NCI-H2029 treated with DMSO at 0.1 percent for 48 hours (cell line): ENCODE results near the gene MIEN1.
A peak's percentile ranks its signal among the peaks of the same experiment; 100 is the strongest.
"Not testable (repeated sequence)": the region's sequence is repeated elsewhere in the genome, so short reads cannot be mapped to it uniquely, and the experiment has no call there.

Experiments
- DNase-seq: peaks from one replicate; lab custom pipeline; 2025; lab: John Stamatoyannopoulos, UW

The MIEN1 gene

DNA sequence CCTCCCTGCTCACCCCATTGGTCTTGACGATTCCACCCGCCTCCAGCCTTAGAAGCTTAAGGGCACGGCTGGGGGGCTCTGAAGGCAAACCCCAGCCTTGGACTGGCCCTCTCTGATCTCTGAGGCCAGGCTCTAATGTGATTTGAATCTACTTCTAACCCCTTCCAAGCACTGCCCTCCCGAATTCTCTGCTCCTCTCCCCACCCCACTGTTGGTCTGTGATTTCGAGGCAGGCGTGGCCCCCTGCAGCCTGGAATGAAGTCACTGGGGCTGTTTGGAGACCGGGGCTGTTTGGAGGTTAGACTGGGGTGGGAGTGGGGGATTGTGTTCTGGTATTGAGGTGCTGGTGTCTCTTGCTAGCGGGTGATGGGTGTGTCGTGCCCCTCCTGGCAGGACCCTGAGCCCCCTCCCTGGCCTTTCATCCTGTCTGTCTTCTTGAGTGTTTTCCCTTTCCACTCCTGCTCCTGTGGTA, 9.6 kb upstream of the MIEN1 start:
- DNase-seq, result no peak

DNA sequence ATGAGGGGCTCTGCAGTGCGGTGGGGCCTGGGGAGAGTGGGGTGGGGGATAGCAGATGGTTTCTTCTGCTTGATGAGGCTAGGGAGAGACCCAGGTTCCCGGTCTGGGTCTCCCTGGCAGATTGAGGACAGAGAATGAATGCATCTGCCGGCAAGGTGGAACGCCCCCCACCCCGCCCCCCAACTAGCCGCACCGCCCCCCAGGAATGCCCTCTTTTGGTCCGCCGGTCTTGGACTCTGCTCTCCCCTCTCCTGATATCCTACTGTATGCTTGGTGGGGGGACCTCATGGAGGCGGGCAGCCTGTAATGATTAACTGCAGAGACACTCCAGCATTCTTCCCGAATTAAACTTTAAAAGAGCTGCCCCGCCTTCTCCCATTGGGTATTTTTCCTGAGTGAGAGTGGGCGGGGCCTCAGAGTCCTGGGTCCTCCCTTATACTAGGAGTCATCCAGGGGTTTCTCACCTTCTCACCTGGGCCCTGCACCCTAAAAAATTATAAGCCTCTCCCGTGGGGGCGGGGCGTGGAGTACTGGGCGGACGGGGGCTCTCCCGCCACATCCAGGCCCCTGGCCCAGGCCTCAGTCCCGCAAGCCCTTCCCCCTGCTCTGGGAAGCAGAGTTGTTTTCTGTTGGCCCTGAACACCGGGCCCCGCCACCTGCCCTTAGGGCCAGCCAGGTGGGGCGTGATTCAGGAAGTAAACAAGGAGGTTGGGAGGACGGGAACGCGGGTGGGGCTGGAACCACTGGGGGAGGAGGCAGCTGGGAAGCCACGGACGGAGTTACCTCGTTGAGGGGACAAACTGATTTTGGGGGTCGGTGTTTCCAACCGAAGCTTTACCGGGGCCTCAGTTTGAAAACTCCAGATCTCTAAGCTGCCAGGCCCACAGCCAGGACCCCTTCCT, 8.9 kb upstream of the MIEN1 start:
- DNase-seq, result peak; percentile 57

DNA sequence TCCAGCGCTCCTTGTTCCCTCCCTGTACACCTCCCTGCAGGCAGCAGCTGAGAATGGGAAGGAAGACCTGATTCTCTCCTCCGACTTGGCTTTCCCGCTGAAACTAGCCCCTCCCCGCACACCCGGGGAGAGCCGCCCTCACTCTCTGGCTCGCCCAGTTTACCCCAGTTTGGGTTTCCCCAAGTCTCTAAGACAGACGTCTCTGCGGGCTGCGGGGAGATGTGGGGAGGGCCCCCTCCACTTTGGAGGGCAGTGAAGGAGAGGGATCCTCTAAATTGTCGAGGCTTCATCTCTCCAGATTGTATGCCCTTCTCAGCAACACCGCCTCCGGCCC, 8.2 kb upstream of the MIEN1 start:
- peak; percentile 52 for DNase-seq

DNA sequence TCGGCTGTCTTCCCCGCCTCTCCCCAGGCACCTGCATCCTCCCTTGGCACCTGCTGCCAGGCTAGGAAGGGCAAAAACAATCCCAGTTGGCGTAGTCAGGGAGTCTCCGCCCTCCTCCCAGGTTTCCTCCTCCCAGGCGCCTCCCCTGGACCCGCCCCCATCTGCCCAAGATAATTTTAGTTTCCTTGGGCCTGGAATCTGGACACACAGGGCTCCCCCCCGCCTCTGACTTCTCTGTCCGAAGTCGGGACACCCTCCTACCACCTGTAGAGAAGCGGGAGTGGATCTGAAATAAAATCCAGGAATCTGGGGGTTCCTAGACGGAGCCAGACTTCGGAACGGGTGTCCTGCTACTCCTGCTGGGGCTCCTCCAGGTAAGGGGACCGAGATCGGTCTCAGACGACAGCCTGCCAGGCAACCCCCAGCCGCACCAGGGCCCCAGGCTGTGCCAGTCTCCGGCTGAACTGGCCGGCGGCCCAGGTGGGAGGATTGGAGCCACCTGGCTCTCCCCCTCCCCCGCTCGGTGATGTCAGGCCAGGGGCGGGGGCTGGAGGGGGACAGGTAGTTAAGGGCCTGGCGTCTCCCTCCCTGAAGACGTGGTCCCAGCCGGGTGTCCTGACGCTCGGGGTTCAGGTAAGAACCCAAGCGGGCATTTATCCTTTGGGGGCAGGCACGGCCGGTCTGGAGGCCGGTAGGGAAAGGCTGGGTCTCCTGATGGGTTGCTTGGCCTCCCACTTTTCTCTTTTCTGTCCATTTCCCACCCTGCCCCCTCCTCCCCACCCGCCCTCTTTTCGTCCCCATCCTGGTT, 7.6 kb upstream of the MIEN1 start, which contains the start of gene GRB7:
Gene GRB7, plus strand, starts transcription at position 179 of the 808 bp plus-strand sequence. CDS start 4,364 bp downstream, outside the sequence.
- peak; percentile 52 for DNase-seq

DNA sequence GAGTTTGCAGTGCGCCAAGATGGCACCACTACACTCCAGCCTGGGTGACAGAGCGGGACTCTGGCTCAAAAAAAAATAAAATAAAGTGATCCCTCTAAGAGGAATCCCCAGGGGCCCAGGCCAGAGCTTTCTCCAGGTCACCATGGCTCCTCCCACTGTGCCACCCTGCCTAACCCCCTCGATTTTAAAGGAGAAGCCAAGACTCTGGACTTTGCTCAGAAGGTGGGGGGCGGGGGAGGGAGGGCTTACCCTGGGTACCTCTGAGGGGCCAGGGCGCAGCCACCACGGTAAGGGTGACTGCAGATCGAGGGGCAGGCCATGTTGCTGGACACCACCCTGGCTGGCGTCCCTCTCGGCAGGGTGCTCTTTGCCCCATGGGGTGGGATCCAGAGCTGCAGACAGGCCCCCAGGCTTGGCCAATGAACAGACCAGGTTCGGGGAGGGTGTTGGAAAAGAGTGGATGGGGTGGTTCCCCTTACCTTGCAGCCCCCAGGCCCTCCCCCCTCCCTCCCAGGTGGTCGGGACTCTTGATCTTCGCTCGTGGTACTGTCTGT, 7.0 kb upstream of the MIEN1 start:
- DNase-seq, result no peak

DNA sequence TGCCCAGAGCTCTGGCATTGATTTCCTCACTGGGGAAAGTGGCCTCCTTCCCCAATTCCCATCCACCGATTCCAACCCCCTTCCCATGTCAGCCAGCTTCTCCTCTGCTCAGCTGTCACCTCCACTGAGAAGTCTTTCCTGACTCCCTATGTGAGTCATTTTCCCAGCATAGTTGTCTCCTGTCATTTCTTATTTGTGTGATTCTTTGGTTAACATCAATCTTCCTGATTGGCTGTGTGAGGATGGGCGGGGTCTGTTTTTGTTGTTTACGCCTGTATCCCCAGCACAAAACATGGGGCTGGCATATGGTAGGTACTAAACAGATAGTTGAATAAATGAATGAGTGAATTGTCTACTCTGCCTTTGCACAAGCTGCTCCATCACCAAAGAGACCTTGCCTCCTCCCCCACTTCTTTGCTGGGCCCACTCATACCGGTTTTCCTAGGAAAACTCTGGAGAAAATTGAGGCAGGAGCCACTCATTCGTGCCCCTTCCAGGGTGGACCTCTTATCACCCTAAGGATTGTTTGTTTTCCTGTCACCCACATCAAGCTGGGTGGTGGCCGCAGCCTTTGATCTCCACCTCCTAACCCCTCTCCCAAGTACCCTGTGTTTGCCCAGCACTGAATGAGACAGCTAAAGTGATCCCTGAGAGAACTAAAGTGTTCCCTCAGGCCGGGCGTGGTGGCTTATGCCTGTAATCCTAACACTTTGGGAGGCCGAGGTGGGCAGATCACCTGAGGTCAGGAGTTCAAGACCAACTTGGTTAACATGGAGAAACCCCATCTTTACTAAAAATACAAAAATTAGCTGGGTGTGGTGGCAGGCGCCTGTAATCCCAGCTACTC, 6.2 kb upstream of the MIEN1 start:
- no peak for DNase-seq

DNA sequence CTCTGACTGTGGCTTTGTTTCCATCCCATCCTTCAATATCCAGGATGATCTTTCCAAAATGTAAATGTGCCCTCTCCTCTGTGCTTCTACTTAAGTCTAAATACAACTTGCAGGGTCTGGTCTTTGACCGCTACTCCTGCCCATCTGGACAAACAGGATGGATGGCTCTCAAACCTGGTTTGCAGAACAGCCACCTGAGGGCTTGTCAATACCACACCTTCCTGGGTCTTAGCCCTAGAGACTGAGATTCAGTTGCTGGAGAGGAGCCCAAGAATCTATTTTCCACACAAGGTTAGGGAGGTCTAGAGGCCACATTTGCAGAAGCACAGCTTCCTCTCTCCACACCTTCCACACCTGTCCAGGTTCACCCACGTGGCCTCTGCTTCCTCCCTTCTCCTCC, 5.5 kb upstream of the MIEN1 start:
- no peak for DNase-seq

DNA sequence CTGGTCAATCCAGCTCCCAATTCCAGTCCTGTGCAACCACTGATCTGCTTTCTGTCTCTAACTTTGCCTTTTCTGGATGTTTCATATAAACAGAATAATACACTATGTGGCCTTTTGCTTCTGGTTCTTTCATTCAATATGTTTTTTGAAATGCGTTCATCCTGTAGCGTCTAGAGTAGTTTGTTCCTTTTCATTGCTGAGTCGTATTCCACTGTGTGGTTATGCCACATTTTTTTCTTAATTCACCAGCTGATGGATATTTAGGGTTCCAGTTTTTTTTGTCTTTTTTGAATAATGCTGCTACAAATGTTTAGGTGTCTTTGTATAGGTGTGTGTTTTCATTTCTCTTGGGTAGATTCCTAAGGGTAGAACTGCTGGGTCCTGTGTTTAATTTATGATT, 2.3 kb upstream of the MIEN1 start:
- DNase-seq, result no peak

DNA sequence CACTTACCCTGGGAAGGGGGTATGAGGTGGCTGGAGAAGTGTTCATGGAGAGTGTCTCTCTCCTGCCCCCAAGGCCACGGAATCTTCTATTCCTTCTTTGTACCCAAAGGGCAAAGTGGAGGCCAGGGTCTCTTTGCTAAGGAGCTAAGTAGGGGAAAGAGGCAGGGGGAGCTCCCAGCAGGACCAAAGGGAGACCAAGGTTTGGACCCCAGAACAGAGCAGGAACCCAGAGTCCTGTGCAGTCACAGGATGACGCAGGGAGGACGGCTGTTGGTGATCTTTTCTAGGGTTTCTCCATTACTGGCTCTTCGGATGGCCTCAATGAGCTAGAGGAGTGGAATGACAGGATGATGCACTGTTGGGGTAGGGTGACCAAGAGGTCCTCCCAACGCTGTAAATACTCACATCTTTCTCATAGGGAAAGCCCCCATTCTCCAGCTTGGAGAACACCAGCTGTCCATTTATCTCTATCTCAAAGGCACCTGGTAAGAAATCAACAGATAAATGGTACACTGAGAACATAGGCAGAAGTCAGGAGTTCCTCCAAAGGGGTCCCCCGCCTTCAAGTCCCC, 966 bp downstream of the MIEN1 start:
- no peak for DNase-seq

DNA sequence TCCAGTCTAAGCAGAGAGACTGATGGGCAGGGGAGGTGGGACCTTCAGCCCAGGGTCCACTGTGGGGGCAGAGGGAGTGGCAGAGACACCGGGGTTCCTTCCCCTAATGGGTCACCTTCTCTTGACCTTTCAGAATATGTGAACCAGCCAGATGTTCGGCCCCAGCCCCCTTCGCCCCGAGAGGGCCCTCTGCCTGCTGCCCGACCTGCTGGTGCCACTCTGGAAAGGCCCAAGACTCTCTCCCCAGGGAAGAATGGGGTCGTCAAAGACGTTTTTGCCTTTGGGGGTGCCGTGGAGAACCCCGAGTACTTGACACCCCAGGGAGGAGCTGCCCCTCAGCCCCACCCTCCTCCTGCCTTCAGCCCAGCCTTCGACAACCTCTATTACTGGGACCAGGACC, 2.8 kb downstream of the MIEN1 start:
- no peak for DNase-seq

DNA sequence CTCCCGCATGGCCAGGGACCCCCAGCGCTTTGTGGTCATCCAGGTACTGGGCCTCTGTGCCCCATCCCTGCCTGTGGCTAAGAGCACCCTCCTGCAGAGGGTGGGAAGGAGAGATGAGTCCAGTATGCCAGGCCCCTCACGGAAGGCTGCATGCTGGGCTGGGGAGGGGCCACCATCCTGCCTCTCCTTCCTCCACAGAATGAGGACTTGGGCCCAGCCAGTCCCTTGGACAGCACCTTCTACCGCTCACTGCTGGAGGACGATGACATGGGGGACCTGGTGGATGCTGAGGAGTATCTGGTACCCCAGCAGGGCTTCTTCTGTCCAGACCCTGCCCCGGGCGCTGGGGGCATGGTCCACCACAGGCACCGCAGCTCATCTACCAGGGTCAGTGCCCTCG, 3.7 kb downstream of the MIEN1 start:
- DNase-seq, result no peak

DNA sequence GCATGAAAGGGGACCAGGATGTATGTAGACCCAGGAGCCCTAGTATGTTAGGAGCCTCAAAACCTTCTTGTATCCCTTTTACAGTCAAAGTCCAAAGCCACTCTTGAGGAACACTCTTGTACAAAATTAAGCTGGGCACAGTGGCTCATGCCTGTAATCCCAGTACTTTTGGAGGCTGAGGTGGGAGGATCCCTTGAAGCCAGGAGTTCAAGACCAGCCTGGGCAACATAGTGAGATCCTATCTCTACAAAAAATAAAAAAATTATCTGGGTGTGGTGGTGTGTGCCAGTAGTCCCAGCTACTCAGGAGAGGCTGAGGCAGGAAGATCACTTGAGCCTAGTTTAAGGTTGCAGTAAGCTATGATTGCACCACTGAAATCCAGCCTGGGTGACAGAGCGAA, 4.4 kb downstream of the MIEN1 start:
- not testable (repeated sequence) for DNase-seq

DNA sequence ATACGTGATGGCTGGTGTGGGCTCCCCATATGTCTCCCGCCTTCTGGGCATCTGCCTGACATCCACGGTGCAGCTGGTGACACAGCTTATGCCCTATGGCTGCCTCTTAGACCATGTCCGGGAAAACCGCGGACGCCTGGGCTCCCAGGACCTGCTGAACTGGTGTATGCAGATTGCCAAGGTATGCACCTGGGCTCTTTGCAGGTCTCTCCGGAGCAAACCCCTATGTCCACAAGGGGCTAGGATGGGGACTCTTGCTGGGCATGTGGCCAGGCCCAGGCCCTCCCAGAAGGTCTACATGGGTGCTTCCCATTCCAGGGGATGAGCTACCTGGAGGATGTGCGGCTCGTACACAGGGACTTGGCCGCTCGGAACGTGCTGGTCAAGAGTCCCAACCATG, 5.6 kb downstream of the MIEN1 start:
- DNase-seq, result no peak

DNA sequence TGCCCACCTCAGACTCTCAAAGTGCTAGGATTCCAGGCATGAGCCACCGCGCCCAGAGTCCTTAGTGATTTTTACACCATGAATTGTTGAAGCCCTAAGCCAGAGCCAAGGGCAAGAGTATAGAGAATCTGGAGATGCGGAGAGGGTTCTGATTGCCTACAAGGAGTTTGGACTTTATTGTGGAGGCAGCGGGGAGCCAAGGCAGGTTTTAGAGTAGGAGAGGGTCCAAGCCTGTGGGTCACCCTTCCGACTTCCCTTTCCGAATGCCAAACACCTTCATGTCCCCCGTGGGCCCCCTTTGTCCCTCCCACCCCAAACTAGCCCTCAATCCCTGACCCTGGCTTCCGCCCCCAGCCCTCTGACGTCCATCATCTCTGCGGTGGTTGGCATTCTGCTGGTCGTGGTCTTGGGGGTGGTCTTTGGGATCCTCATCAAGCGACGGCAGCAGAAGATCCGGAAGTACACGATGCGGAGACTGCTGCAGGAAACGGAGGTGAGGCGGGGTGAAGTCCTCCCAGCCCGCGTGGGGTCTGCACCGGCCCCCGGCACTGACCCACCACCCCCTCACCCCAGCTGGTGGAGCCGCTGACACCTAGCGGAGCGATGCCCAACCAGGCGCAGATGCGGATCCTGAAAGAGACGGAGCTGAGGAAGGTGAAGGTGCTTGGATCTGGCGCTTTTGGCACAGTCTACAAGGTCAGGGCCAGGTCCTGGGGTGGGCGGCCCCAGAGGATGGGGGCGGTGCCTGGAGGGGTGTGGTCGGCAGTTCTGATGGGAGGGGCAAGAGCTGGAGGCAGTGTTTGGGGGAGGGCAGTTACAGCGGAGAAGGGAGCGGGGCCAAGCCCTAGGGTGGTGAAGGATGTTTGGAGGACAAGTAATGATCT, 7.1 kb downstream of the MIEN1 start:
- no peak for DNase-seq

DNA sequence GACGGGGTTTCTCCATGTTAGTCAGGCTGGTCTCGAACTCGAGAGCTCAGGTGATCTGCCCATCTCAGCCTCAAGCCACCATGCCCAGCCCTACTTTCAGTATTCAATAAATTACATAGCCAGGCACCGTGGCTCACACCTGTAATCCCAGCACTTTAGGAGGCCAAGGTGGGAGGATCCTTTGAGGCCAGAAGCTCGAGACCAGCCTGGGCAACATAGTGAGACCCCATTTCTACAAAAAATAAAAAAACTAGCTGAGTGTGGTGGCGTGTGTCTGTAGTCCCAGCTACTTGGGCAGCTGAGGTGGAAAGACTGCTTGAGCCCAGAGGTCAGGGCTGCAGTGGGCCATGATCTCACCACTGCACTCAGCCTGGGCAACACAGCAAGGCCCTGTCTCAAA, 8.2 kb downstream of the MIEN1 start:
- DNase-seq, result no peak

DNA sequence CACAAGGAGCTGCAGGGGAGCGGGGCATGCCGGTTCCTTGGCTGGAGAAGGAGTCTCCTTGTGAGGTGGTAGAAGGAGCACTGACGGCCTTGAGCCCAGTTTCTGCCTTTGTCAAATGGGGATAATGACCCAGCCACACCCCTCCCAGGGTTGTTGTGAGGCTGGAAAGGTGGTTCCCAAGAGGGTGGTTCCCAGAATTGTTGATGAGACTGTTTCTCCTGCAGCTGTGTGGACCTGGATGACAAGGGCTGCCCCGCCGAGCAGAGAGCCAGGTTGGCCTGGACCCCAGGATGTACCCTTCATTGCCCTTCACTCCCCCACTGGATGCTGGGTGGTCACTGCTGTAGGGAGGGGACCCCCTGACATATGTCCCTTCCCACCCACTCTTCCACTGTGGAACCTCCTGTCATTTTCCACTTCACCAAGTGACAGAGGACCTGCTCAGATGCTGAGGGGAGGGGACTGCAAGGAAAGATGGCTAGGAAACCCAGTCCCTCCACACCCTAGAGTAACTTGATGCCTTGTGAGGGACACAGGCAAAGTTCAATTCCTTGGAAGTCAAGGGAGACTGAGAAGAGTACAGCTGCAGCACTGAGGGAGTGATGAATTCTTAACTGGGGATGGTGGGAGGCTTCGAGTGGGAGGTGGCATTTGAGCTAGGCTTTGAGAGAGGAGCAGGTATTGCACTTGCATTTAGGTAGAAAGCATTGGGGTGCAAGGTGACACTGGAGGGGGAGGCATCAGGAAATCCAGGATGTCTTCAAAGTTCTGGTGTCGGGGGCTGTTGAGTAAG, 10.6 kb downstream of the MIEN1 start:
- no peak for DNase-seq

DNA sequence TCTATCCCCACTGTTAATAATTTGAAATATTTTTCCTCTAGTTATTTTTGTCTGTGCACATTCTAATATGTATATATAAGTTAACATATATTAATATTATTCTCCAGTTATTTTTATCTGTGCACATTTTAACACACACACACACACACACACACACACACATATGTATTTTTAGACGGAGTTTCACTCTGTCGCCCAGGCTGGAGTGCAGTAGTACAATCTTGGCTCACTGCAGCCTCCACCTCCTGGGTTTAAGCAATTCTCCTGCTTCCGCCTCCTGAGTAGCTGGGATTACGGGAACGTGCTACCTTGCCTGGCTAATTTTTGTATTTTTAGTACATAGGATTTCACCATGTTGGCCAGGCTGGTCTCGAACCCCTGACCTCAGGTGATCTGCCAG, 12.7 kb downstream of the MIEN1 start:
- no peak for DNase-seq

DNA sequence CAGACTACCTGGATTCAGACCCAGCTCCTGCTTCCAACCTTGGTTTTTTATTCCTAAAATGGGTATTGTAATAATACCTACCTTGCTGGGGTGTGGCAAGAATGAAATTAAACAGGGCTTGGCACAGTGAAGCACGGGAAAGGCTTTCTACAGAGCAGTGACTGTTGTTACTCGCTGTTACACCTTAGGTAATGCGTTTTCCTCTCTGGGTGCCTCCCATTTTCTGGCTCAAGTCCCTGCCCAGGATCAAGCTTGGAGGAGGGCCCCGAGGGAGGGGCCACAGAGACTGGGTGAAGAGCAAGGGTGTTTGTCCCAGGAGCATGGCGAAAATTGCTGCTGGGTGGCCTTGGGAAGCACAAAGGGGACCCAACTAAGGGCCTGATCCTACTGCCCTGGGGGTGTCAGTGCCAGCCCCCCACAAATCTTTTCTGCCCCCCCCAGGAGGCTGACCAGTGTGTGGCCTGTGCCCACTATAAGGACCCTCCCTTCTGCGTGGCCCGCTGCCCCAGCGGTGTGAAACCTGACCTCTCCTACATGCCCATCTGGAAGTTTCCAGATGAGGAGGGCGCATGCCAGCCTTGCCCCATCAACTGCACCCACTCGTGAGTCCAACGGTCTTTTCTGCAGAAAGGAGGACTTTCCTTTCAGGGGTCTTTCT, 13.3 kb downstream of the MIEN1 start:
- DNase-seq, result peak; percentile 31
